HG03565 (cell line): ENCODE measurements around the gene MPPED2.
A peak's percentile ranks its signal among the peaks of the same experiment; 100 is the strongest.

Source experiments
- ATAC-seq: cut with Tn5 transposase; IDR thresholded peaks from one replicate; pipeline ENCODE4 v1.9.1; 2021; ENCODE audit warnings: mild to moderate bottlenecking, moderate library complexity; ENCODE audit not compliant: unreplicated experiment

The MPPED2 gene

DNA sequence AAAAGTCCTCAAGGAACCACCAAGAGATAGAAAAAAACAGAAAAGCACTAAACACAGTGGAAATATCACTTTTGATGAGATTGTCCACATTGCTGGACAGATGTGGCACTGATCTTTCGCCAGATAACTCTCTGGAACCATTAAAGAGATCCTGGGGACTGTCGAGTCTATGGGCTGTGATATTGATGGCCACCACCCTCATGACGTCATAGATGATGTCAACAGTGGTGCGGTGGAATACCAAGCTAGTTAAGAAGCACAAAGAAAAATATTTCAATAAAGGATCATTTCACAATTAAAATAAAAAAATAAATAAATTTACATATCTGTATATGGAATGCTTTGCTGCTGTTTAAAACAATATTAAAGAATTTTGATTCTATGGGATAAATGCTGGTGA is 217.8 kb downstream of the MPPED2 start:
- no peak for ATAC-seq

DNA sequence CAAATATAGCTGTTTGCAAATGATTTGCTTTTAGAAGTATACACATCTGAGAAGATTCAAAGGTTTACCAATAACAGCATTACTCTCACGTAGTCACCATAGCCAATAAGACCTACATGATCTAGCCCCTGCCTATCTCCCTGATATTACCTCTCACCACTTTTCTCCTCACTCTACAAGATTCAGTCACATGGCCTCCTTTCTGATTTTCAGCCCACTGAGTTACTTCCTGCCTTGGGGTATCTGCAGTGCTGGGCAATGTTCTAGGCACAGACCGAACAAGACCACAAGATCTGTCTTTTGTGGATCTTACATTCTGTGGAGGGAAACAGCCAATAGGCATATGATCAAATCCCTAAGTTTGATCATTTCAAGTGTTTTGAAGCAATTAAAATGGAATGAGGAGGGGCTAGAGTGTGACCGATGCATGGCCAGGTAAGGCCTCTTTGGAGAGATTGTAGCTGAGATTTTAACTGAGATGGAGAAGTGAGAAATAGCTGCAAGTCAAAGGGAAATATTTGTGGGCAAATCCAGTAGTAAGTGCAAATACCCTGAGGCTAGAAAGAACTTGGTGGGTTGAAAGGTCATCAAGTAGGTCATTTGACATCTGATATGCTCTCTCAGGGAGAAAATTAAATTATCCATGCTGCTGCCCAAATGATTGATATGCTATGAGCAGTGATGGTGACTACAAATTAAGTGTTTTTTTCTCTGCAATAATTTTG is 220.2 kb downstream of the MPPED2 start:
- peak; percentile 54 for ATAC-seq

DNA sequence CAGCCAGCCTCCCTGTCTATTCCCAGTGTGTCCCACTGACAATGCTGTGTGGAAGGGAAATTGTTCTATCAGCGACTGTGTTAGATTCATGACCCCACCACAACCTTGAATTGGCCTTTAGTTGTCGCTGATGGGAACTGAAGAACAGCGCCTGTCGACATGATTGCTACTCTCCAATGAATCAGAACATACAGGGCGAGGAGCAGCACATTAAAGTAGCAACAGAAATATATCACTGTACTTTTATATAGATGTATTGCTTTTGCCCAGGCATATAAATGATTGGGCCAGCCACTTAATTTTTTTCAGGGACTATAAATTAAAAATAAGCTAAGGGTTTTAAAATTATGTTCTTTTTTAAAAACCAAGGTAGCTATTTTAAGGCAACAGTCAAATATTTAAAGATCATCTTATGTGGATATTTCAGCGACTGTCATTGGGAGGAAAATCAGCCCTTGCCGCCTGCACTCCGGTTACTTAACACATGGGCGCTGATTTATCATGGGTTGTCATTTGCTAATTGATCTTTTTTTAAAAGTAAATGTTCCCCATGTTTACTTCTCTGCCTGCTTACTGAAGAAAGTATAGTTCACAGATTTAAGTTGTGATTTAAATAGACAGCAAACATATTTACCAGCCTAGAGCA is 221.2 kb downstream of the MPPED2 start:
- ATAC-seq, result no peak

DNA sequence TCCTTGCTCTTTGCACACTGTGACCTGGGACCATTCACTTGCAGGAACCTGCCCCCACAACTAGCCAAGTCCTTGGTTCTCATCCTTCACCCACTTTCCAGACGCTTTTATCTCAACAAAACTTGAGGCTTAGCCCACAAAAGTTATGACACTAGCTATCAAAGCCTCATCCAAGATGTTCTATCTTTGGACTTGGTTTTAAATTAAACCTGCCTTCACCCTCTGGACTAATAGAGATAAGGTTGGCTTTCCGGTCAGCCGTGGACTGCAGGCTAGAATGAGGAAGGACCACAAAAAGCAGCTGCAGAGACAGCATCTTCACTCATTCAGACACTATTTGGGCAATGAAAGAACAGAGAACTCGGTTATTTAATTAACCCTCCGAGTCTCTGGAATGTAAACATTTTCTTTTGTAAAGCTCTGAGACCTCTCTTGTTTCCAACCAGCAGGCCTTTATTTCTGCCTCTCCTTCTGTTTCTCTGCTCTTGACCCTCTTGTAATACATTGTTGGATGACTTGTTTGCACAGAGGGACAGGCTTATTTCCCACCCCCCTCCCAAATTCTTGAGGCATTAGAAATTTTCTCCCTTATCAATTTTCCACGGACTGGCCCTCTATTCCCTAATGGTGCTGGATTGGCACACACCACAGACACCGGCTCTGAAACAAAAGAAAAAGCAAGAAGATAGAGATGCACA is 221.9 kb downstream of the MPPED2 start:
- no peak for ATAC-seq

DNA sequence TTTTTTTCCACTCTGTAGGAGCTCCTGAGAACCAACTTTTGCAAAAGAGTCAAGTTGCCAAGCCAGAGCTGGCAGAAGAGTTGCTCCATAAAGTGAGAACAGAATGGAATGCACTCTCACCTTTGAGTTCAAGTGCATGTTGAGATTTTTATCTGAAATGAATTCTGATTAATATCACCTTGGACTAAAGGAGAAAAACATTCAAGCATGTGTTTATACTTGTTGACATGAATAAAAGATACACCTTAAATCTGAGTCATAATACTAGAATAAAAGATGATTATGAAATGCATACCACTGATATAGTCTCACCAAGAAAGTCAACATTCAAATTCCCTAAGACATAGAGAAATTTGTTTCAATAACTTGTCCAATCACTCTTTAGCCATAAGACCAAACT is 225.4 kb downstream of the MPPED2 start:
- no peak for ATAC-seq
